GM23248 (cell line): ENCODE data around the gene STK17A.

Source experiments
- EZH2 ChIP-seq: fragments of 200-600 bp; sonication (generic); IDR thresholded peaks from 2 replicates; pipeline ENCODE4 v1.6.1; 2018; ENCODE audit warnings: antibody characterized with exemption, mild to moderate bottlenecking; ENCODE audit not compliant: insufficient read depth, poor library complexity, severe bottlenecking
- EZH2phosphoT487 ChIP-seq: fragments of 200-600 bp; sonication (generic); IDR thresholded peaks from 2 replicates; pipeline ENCODE4 v1.6.1; 2018; ENCODE audit warnings: antibody characterized with exemption, moderate library complexity, mild to moderate bottlenecking, low read depth; ENCODE audit not compliant: insufficient read depth

- TF ChIP-seq EZH2 (no peak), EZH2phosphoT487 (no peak)
These were observed 23.6 kb upstream of the STK17A start for GRCh38 chr7:43559171-43559945.
